Activated CD4-positive, alpha-beta T cell treated with anti-CD3 and anti-CD28 coated beads for 48 hours (primary cell): ENCODE measurements around the gene F7.
"Not testable (repeated sequence)": the region's sequence is repeated elsewhere in the genome, so short reads cannot be mapped to it uniquely, and the experiment has no call there.

Experiments used
- DNase-seq: peaks from one replicate; pipeline ENCODE4 v3.0.0-alpha.2; 2020

F7 gene

DNA sequence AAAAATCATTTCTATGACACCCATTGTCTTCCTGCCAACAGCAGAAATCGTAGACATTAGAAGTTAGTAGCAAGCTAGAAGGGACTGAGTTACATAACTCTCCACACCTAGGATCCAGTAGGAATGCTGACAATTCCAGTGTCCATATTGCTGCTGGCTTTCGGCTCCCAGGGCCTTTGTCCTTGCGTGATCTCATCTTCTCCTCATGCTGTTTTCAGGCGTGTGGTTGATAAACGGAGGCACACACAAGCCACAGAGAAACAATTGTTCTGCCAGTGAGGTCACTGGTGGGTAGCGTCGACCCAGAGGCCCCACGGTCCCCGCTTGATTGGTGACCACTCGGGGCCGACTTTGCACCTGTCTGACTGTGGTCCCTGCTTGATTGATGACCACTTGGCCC lies 31.6 kb upstream of the F7 start:
- no peak for DNase-seq

DNA sequence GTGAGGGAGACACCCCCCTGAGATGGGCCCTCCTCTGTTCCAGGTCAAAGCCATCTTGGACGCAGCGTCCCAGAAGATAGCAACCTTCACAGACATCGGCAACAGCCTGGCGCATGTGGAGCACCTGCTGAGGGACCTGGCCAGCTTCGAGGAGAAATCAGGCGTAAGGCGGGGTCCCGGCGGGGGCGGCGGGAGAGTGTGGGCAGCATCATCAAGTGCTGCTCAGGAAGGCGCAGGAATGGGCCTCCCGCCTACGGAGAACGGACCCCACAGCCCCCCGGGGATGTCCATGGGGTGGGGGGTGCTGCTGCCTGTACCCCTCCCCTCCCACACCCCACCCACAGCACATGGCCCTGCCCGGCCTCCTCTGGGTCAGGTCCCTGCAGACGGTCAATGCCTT lies 31.2 kb upstream of the F7 start:
- no peak for DNase-seq

DNA sequence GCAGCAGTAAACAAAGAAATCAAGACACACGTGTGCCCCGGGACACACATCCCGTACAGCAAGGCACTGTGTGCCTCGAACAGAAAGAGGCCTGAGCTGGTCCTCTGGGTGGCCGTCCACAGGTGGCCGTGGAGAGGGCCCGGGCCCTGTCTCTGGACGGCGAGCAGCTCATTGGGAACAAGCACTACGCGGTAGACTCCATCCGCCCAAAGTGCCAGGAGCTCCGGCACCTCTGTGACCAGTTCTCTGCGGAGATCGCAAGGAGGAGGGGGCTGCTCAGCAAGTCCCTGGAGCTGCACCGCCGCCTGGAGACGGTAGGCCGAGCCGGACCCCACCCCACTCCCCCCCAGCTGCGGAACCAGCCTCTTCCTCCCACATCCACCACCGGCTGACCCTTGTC lies 30.7 kb upstream of the F7 start:
- DNase-seq, result no peak

DNA sequence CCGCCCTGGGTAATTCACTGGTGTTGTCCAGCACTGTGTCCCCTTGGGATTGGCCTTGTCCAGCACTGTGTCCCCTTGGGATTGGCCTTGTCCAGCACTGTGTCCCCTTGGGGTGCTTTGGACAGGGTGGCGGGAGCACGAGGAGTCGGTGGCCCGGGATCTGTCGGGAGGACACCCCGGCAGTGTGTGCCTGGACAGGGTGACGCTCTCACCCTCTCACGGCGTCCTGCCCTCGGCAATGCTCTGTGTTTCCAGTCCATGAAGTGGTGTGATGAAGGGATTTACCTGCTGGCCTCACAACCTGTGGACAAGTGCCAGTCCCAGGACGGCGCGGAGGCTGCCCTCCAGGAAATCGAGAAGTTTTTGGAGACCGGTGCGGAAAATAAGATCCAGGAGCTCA lies 29.9 kb upstream of the F7 start:
- DNase-seq, result no peak

DNA sequence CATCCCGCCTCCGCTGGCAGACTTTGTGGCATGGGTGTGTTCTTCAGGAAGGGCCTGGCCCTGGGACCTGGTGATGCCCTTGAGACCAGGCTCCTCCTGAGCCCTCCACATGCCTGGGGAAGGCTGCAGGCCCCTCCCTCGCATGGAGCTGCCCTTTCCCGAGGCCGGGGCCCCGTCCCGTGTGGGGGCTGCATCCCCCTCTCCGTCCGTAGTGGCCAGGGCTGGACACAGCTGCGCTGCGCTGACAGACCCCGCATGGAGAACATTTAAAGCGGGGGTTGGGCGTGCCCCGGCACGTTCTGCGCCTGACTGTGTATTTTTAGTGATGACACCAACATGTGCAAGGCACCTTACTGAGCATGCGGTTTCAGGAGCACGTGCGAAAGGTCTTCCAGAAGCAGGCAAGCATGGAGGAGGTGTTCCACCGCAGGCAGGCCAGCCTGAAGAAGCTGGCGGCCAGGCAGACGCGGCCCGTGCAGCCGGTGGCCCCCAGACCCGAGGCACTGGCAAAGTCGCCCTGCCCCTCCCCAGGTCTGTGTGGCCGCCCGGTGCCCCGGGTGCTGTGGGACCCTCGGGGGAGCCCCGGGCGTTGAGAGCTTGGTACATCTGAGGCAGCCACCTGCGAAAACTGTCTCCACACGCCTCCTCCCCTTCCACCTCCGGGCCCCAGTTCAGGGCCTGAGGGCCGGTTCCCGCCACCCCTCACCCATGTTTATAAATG lies 28.8 kb upstream of the F7 start:
- no peak for DNase-seq

DNA sequence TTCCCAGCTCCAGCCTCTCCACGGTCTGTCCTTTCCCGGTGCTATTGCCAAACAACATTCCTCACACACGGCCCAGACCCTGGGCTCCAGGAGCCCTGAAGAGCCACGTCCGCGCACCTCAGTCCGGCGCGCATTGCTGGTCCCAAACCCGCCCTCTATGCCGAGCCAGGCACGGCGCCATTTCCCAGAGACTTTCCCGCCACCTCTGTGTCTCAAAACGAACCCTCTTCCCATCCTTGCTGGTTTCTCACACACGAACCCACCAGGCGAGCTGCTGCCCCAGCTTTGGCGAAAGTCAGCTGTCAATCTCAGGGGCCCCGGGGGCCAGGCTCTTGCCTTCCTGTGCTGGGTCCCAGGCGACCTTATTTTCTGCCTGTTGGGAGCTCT lies 28.0 kb upstream of the F7 start:
- no peak for DNase-seq

DNA sequence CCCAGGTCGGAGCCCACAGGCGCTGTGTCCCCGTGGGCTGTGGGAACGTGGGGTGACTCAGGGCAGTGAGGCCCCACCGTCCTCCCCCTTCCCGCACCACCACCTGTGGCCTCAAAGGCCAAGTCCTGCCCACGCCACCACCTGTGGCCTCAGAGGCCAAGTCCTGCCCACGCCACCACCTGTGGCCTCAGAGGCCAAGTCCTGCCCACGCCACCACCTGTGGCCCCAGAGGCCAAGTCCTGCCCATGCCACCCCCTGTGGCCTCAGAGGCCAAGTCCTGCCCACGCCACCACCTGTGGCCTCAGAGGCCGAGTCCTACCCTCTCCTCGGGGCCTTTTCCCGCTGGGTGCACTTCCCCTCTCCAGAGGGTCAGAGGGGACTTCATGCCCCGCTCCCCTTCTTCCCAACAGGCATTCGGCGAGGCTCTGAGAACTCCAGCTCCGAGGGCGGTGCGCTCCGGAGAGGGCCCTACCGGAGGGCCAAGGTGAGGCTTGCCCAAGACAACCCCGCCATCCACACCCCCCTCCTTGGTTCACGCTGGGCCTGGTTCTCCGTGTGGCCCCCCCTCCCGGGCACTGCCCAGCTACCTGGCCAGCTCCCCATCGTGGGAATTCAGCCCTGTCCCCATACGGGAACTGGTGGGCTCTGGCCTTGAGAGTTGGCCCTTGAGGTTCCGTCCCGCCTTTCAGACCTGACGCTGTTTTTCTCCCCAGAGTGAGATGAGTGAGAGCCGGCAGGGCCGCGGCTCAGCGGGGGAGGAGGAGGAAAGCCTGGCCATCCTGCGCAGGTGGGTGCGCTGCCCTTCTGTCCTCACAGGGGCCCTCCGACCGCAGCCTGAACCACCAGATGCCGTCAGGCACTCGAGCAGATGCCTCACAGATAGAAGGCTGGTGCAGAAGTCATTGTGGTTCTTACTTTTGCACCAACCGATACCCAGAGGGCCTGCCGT lies 27.4 kb upstream of the F7 start:
- no peak for DNase-seq

DNA sequence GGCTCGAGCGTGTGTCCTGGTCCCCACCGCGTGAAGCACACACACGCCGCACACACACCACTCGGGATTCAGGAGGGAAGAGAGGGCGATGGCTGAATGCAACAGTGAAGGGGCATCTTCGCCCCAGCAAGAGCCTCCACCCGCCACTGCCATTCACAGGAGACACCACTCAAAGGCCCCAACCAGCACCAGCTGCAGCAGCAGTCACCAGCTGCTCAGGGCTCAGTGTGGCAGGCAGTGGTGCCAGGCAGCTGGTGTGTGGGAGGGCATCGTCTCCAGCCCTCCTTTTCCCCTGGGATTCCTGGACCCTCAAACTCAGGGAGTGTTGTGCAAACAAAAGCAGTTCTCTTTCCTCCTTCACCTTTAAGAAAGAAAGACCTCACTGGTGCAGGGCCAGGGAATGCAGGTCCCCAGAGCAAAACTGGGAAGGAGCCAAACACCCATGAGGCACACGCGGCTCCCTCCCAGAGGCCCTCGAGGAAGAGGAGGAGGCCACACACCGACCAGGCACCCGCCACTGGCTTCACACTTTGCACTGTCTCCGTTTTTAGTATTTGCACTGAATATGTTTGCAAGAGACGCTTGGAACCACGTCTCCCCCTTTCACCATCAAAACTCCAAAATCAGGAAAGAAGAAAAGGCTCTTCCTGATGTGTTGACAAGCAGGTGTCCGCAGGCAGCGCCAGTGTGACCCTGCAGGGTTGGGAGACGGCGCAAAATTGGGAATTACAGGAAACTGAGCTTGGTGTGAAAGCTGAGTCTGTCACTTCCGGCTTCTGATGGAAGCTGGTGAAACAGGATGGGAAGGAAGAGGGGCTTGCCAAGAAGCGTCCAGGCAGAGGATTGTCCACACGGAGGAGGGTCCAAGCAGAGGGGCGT lies 26.4 kb upstream of the F7 start:
- DNase-seq, result no peak

DNA sequence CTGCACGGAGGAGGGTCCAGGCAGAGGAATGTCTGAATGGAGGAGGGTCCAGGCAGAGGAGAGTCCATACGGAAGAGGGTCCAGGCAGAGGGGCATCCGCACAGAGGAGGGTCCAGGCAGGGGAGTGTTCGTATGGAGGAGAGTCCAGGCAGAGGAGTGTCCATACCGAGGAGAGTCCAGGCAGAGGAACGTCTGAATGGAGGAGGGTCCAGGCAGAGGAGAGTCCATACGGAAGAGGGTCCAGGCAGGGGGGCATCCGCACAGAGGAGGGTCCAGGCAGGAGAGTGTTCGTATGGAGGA lies 25.9 kb upstream of the F7 start:
- not testable (repeated sequence) for DNase-seq

DNA sequence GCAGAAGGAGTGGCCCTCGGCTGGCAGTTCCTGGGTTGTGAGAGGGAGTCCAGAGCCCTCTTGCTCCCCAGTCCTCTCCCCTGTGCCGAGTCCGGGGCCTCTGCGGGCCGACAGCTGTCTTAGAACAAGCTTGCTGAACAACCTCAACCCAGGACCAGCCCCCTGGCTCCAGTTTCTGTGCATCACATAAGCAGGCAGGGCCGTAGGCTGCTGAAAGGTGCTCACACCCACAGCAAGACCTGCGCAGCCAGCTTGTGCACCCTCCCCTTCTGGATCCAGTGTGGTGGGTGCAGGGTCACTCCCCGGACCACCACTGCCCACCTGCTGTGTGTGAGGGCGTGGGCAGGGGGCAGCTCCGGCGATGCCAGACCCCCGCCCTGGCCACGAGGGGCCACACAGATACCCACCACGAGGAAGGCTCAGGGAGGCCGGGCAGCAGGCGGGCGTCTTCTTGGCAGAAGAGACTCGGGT lies 25.2 kb upstream of the F7 start:
- no peak for DNase-seq

DNA sequence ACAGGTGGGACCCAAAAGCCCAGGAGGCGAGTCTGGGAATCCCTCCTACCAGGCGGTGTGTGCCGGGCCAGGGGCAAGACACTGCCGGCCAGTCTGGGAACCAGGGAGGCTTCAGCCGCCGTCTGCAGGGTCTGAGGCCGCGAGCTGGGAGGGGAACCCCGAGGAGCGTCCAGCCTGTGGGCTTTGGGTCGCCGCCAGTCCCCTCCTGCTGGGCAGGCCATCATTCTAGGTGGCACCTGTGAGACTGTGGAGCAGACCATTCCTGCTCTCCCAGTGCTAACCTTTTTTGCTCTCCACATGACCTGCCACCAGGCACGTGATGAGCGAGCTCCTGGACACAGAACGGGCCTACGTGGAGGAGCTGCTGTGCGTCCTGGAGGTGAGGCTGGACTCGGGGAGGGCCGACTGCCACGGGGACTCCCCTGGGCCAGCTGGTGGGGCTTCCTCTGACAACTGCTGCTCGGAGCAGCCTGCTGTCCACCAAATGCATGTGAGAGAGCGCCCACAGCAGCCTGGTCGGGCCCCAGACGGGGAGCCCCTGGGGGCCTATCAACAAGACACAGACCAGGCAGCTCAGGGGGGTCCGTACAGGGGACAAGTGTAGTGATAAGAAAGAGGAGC lies 24.6 kb upstream of the F7 start:
- no peak for DNase-seq

DNA sequence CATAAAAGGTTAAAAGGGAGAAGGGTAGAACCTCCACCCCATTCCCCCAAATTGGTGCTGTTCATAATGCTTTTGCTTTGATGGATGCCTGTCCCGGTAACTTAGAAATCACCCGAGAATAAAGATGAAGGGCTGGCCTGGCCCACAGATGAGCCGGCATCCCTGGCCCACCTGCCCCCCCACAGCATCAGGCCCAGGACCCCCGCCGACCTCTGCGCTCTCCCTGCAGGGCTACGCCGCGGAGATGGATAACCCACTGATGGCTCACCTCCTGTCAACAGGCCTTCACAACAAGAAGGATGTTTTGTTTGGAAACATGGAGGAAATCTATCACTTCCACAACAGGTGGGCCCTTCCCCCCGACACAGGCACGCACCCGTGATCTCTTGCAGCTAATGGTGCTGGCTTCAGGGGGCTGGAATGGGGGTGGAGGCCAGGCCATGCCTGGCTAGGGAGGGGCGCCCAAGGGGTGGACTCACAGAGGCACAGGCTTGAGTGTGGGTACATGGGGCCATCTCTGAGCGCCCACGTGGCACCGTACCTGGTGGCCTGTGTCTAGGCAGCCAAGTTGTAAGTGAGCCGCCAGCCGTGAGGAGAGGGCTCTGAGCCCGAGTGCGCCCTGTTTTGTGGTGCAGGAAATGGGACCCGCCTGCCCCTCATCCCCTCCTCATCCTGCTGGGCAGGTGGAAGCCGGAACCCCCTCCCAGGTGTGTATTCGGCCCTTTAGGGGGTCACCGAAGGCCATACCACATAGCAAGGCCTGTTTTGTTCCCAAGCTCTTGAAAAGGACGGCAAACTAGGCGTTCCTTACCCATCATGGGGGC lies 23.2 kb upstream of the F7 start:
- no peak for DNase-seq

DNA sequence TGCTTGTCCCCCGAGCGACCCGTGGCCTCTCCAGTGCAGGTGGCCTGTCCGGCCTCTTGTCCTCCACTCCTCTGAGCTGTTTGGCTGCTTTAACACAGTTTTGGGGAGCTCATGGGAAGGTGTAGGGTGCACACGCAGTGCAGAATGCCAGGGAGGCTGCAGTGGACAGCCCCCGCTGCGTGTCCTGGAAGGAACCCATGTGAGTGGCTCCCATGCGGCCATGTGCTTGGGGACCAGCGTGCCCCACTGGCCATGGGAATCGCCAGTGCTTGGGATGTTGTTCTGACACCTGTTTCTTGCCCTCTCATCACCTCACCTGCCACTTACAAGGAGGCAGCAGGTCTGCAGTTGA lies 22.6 kb upstream of the F7 start:
- DNase-seq, result no peak

DNA sequence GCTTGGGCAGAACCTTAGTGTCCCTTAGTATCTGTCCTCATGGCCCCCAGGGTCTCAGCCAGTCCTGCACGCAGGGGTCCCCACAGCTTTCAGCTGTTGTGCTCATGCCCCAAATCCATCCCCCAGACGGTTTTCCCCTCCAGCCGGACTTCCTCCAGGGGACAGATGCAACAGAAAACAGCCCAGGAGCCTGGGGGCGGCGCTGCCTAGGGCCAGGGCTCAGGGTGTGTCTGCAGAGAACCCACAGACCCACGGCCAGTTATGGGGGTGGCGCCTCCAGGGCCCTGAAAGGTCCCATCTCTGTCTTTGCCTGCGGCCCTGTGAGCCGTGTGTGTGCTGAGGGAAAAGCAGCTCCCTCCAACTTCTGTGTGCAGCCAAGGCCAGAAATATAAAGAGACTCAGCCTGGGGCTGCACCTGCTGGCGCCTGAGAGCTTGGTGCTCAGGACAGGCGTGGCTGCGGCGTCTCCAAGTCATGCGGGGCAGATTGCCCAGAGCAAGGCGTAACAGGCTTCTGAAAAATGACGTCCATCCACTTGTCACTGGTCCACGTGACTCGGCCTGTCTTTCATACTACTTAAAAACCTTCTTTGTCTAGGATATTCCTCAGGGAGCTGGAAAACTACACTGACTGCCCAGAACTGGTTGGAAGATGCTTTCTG lies 22.1 kb upstream of the F7 start:
- no peak for DNase-seq

DNA sequence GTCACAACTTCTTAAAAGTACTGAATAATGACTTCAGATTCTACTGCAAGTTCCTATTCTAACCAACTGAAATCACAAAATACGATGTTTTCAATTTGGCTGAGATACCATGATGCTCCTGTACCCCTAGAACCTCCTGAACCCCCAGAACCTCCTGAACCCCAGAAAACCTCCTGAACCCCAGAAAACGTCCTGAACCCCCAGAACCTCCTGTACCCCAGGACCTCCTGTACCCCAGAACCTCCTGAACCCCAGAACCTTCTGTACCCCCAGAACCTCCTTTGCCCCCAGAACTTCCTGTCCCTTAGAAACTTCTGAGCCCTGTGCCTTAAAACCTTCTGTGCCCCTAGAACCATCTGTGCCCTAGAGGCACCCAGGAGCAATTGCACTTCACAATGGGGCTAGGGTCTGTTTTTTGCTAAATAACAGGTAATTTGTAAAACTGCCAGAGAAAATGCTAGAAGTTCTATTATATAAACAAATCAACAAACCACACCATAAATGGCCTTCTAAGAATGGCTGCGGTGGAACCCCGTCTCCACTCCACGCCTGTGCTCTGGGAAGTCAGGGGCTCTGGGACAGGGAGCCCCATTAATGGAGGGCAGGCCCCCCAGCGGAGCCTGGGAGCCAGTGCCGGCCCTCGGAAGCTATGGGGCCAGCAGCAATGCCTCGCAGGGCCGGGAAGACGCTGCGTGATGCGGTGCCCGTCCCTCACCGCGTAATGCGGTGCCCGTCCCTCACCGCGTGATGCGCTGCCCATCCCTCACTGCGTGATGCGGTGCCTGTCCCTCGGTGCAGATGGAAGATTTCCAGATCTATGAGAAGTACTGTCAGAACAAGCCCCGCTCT lies 21.3 kb upstream of the F7 start:
- no peak for DNase-seq

DNA sequence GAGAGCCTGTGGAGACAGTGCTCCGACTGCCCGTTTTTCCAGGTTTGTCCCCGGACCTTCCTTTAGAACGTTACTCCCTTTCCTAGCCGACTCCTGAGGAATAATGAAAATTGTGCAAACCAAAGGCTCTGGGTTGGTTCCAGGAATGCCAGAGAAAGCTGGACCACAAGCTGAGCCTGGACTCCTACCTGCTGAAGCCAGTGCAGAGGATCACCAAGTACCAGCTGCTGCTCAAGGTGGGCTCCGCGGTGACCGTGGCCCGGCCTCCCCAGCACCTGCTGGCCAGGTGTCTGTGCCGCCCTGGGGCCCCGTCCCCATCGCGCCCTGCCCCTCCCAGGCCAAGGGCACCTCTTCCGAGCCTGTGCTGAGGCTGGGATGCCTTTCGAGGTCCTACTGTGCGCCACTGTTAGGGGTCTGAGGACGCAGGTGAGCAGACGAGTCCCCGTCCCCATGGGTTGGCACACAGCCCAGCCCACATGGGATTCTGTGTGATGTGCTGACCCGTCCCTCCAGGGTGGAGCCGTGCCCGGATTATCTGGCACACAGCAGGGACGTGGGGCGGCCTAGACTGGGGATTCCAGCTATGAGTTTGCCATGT lies 20.5 kb upstream of the F7 start:
- DNase-seq, result no peak

DNA sequence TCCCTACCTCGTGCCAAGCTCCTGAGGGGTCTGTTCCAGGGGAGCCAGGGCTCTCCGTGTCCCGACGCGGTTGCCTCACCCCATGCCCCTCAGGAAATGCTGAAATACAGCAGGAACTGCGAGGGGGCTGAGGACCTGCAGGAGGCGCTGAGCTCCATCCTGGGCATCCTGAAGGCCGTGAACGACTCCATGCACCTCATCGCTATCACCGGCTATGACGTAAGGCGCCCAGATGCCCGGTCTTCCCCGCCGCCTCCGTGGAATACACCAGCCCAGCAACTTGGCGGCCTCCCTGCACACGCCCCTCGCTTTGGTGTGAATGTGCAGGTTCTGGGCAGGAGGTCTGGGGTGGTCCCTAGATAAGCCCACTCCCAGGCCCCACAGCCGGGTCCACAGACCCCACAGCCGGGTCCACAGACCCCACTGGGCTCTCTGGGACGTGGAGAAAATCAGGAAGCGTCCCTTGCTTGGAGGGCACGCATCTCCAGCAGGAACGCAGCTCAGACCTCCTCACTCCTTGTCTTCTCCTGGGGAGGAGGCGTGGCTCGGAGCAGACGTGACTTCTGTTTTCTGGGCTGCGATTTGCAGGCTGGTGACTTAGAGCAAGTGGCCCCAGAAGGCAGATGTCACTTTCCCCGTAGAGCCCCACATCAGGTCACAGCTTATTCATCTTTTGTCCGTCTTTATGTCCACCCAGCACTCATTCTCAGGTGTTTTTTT lies 19.4 kb upstream of the F7 start:
- no peak for DNase-seq

DNA sequence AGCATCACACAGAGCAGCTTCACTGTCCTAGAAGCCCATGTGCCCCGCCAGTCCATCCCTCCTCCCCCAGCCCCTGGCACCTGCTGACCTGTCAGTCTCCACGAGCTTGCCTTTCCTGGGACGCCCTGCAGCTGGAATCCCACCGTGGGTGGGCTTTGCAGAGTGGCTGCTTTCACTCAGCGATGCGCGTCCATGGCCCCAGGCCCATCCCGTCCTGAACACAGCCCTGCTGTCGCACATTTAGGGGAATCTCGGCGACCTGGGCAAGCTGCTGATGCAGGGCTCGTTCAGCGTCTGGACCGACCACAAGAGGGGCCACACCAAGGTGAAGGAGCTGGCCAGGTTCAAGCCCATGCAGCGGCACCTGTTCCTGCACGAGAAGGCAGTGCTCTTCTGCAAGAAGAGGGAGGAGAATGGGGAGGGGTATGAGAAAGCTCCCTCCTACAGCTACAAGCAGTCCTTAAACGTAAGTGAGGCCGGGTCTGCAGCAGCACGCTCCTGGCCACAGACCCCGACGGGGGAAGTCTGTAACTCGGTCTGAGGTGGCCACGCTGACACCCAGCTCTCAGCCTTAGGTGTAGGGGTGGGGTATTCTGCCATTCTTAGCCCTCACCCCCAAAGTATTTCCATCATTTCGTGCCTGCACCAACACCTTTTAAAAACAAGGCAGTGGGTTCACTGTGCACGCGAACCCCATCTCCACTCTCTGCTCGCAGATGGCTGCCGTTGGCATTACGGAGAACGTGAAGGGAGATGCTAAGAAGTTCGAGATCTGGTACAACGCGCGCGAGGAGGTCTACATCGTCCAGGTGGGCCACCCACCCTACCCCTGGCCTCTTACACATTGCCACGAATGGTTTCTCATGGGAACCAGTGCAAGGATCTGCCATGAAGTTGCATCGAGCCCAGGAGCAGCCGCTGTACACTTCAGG lies 18.3 kb upstream of the F7 start:
- DNase-seq, result no peak
